ENCODE data around the gene GFOD1.
"Not testable (repeated sequence)": the region's sequence is repeated elsewhere in the genome, so short reads cannot be mapped to it uniquely, and the experiment has no call there.

The GFOD1 gene

GRCh38 chr6:13436399-13437217 lies 50.8 kb downstream of the GFOD1 start:
- DNase-seq (ENCODE audit: extremely low read depth, low read depth): no peak
- TF ChIP-seq CTCF (IDR thresholded peaks at IDR 0.05; ENCODE audit: low read depth, low read length): no peak

- no peak for DNase-seq (ENCODE audit: extremely low read depth, low read depth)
- TF ChIP-seq CTCF (IDR thresholded peaks at IDR 0.05; ENCODE audit: low read depth, low read length): no peak
These were observed 51.7 kb downstream of the GFOD1 start for GRCh38 chr6:13435477-13436246.

- TF ChIP-seq CTCF (IDR thresholded peaks at IDR 0.05; ENCODE audit: low read depth, low read length): no peak
- no peak for DNase-seq (ENCODE audit: extremely low read depth, low read depth)
These were observed 52.6 kb downstream of the GFOD1 start for GRCh38 chr6:13434777-13435176.

GRCh38 chr6:13434135-13434775 lies 53.1 kb downstream of the GFOD1 start:
- not testable (repeated sequence) for DNase-seq (ENCODE audit: extremely low read depth, low read depth)

GRCh38 chr6:13433709-13434121 lies 53.7 kb downstream of the GFOD1 start:
- DNase-seq (ENCODE audit: extremely low read depth, low read depth): no peak
- TF ChIP-seq CTCF (IDR thresholded peaks at IDR 0.05; ENCODE audit: low read depth, low read length): no peak

DNA sequence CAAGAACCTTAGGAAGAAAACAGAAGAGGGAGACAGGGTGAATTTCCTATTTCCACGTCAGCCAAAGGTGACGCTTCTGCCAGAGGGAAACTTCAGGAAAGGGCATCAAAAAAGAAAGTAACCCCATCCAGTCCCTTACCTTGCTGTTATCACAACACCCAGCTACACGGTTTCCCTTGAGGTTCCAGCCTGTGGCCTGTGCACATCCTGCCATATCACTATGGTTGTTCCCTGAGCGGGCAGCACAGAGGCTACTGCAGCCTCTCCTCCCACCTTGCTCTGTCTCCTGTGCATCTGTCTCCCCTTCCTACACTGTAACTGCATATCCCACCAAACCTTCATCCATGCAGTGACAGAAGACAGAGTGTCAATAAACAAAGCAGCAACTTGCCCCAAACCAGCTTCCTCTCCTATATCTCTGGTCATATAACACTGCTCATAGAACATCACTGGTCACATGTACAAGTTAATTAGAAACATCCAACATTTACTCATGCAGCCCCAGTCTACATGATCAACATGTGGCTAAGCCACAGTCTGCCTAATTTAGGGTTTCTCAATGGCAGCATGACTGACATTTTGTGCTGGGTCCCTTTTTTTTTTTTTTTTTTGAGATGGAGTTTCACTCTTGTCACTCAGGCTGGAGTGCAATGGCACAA lies 54.7 kb downstream of the GFOD1 start:
- TF ChIP-seq CTCF (IDR thresholded peaks at IDR 0.05; ENCODE audit: low read depth, low read length): no peak

GRCh38 chr6:13431861-13432465 lies 55.4 kb downstream of the GFOD1 start:
- TF ChIP-seq CTCF (IDR thresholded peaks at IDR 0.05; ENCODE audit: low read depth, low read length): no peak
- no peak for DNase-seq (ENCODE audit: extremely low read depth, low read depth)

More for the DNA sequence above, 54.7 kb downstream of the GFOD1 start:
- DNase-seq (ENCODE audit: extremely low read depth, low read depth): no peak
